GM21619 (cell line): ENCODE results near the gene GSN.
A peak's percentile ranks its signal among the peaks of the same experiment; 100 is the strongest.

Source experiments
- ATAC-seq: cut with Tn5 transposase; IDR thresholded peaks from one replicate; pipeline ENCODE4 v1.9.1; 2021; ENCODE audit not compliant: unreplicated experiment

The GSN gene

DNA sequence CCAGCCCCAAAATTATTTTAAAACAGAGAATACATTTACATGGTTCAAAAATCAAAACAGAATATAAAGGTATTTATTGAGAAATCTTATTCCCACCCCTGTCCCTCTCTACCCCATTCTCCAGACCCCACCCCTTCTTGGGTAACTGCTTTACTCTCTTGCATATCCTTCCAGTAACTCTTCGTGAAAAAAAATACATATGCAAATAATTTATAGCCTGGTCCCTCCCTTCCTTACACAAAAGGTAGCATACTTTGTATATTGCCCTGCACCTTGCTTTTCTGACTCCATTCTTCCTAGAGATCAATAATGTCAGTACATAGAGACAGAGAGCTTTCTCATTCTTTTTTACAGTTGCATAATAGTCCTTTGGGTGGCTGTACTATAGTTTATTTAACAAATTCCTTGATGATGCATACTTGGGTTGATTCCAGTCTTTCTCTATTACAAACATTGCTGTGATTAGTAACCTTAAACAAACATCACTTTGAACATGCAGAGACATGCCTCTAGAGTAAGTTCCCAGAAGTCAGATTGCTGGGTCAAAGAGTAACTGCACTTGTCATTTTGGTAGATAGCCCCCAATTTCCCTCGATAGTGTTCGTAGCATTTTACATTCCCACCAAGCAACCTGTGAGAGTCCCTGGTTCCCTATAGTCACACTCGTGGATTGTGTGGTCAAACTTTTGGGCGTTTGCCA is 54.2 kb downstream of the GSN start:
- ATAC-seq, result no peak

DNA sequence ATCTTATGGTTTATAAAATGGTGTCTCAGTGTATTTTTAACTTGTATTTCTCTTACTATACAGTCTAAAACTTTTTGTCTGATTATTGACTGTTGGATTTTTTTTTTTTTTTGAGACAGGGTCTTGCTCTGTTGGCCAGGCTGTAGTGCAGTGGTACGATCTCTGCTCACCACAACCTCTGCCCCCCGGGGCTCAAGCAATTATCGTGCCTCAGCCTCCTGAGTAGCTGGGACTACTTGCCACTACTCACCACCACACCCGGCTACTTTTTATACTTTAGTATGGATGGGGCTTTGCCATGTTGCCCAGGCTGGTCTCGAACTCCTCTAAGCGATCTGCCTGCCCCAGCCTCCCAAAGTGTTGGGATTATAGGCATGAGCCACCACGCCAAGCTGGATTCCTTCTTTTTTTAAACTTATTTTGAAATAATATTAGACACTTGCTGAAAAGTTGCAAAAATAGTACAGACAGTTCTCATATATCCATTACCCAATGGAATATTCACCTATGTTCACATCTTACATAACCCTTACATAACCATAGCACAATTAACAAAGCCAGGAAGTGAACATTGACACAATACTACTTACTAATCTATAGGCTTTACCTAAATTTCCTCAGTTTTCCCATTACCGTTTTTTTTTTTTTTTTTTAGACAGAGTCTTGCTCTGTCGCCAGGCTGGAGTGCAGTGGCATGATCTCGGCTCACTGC is 54.9 kb downstream of the GSN start:
- ATAC-seq, result no peak

DNA sequence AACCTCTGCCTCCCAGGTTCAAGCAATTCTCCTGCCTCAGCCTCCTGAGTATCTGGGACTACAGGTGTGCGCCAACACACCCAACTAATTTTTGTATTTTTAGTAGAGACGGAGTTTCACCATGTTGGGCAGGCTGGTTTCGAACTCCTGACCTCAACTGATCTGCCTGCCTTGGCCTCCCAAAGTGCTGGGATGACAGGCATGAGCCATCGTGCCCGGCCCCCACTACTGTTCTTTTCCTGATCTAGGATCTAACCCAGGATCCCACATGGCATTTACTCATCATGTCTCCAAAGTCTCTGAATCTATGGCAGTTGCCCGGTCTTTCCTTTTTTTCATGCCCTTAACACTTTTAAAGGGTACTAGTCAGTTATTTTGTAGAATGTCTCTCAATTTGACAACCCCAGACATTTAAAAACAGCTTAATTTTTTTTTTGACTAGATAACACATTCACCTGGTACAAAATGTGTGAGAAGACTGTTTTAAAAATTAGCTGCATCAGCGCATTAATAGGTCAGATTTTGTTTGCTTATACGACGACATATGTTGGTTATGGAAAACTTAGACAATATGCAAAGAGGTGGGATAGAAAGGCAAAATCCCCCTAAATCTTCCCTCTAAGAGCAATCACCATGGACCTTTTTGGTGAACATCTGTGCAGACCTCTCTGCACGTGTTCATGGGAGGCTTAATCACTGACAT is 55.6 kb downstream of the GSN start:
- no peak for ATAC-seq

DNA sequence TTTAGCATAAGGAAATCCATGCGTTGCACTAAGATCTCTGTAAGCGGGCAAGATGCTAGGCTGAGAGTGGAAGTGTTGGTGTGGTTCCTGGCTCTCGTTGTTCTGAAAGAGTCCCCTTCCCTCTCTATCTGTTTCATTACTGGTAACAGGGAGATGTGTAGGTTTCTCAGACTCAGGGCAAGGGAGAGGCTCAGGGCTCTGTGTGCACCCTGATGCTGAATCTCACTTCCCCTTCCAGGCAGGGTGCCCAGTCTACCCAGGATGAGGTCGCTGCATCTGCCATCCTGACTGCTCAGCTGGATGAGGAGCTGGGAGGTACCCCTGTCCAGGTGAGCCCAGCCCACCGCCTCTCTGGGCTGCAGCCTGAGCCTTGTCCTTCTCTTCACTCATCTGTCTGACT is 56.4 kb downstream of the GSN start:
- ATAC-seq, result no peak

DNA sequence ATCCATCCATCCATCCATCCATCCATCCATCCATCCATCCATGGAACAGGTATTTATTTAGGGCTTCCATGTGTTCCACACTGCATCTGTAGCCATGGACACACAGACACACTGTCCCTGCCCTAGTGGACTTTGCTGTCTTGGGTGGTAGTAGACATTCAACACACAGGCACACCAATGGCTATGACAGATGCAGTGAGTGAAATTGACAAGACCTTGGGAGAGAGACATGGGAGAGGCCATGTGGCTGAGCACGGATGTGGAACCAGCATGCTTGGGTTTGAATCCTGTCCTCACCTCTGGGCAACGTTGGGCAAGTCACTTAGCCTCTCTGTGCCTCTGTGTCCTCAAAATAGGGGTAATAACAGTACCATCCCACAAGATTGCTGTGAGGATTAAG is 56.8 kb downstream of the GSN start:
- no peak for ATAC-seq

DNA sequence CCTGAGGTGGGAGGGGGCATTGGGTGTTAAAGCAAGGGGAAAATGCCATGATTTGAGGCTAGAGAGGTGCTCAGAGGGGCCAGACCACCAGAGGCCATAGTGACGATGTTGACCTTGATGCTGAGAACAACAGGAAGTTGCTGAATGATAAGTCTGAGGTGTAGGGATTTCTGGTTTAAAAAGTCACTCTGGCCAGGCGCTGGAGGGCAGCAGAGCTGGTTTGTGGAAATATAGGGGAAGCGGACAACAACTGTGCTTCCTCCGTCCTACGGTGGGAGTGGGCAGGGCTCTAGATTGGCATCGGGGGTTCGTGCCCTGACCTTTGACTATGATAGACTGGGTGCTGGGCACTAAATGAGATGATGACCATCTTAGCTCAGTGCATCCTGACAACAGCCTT is 57.4 kb downstream of the GSN start:
- no peak for ATAC-seq

DNA sequence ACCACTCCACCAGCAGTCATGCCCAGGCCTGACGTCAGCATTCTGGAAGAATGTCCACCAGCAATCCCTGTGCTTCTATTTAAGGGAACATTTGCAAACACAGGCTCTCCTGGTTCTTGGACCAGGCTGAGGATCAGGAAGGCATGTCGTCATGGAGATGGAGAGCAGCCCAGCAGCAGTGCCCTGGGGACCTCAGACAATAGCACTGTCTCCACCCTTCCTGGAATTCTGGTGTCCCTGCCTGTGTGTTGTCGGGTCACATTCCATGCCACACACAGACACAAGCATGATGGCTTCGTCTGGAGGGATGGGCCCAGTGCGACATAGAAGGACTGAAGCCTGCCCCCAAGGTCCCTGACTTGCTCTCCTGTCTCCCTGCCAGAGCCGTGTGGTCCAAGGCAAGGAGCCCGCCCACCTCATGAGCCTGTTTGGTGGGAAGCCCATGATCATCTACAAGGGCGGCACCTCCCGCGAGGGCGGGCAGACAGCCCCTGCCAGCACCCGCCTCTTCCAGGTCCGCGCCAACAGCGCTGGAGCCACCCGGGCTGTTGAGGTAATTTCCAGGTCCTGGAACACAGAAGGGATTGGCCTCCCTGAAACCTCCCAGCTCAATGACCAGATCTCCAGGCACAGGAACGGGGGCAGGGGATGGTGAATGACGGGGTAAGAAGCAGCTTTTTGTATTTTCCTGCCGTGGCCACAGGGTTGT is 58.3 kb downstream of the GSN start:
- no peak for ATAC-seq

DNA sequence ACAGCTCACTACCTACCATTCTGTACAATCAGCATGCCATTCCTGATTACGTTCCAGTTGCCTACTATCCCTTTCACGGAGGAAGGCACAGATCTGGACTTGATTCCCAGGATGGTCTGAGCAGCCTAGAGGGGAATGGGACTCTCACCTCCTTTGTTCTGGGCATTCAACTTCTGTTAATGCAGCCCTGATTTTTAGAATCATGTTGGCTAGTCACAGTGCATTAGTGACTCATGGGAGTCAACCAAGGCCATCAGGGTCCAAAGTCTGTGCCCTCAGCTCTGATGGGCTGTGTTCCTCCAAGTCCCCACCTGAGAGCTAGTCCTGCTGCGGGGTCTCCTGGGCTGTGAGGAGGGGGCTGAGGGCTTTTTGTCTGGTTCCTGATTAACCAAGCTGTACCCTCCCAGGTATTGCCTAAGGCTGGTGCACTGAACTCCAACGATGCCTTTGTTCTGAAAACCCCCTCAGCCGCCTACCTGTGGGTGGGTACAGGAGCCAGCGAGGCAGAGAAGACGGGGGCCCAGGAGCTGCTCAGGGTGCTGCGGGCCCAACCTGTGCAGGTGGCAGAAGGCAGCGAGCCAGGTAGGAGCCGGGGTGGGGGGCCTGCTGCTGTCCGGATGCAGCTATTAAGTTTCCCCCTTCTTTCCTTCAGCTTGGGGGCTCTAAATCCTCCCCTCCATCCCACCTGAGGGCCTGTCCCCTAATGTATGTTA is 59.1 kb downstream of the GSN start:
- no peak for ATAC-seq

DNA sequence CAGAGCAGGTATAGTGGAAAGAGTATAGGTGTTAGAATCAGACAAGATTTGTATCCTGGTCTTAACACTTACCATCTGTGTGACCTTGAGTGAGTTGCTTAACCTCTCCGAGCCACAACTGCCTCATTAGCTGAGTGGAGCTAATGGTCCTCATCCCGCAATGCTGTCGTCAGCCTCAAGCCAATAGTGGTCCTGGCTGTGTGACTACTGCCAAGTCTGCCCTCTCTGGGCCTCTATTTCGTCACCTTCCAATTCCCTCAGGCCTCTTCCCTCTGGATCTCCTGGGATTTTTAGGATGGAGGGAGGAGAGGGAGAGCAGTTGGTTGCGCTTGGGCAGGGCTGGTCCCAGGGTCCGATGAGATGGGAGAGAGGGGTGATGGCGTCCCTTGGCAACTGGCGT is 60.5 kb downstream of the GSN start:
- ATAC-seq, result no peak

DNA sequence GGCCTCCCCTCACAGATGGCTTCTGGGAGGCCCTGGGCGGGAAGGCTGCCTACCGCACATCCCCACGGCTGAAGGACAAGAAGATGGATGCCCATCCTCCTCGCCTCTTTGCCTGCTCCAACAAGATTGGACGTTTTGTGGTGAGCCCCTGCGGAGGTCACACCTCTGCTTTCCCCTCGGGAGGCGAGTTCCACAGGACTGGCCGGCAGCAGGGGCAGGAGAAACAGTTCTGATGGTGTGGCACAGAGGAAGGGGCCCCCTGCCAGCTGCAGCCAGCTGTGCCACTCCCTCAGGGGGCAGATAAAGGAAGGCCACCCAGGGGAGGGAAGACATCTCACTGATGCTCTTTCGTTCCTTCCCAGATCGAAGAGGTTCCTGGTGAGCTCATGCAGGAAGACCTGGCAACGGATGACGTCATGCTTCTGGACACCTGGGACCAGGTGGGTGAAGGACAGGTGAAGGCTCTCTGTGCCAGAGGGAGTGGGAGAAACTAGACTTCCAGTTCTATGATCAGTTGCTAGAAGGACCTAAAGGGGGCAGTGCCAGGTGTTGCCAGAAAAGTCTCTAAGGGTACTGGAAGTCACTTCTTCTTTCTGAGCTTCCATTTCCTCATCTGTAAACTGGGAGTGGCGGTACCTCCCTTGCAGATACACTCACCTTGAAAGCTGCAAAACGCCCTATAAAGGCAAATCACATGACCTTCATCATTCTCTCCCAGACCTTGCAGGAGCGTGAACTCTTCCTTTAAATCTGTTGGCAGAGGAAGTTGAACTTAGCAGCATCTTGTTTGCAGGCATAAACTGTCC is 61.1 kb downstream of the GSN start:
- no peak for ATAC-seq

DNA sequence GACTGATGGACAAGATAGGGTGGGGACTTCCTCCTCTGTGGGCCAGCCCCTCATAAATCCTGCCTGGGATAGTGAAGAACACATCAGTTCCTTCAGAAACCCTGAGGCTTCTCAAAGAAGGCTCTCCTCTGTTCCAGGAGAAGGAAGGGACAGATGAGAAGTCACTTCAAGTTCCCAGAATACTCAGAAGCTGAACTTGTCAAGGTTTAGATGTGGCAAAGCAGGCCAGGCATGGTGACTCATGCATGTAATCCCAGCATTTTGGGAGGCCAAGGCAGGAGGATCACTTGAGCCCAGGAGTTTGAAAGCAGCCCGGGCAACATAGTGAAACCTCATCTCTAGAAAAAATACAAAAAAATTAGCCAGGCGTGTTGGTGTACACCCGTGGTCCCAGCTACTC is 63.6 kb downstream of the GSN start:
- ATAC-seq, result no peak

DNA sequence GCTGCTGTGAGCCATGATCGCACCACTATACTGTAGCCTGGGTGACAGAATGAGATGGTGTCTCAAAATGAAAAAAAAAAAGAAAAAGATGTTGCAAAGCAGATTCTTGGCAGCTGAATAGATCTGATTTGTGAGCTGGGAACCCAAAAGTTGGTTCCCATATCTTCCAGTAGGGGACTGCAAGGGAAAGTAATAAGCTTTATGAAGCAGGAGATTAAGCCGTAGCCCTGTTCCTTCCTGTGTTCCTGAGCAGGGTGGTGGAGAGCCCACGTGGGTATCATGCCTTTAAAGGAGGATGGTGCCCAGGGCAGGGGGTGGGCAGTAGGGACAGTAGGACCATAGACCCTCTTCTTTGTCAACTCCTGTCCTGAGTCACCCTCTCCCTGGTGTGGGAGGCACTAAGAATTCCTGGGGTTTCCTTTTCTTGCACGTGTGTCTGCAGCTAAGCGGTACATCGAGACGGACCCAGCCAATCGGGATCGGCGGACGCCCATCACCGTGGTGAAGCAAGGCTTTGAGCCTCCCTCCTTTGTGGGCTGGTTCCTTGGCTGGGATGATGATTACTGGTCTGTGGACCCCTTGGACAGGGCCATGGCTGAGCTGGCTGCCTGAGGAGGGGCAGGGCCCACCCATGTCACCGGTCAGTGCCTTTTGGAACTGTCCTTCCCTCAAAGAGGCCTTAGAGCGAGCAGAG is 64.2 kb downstream of the GSN start:
- ATAC-seq, result no peak

DNA sequence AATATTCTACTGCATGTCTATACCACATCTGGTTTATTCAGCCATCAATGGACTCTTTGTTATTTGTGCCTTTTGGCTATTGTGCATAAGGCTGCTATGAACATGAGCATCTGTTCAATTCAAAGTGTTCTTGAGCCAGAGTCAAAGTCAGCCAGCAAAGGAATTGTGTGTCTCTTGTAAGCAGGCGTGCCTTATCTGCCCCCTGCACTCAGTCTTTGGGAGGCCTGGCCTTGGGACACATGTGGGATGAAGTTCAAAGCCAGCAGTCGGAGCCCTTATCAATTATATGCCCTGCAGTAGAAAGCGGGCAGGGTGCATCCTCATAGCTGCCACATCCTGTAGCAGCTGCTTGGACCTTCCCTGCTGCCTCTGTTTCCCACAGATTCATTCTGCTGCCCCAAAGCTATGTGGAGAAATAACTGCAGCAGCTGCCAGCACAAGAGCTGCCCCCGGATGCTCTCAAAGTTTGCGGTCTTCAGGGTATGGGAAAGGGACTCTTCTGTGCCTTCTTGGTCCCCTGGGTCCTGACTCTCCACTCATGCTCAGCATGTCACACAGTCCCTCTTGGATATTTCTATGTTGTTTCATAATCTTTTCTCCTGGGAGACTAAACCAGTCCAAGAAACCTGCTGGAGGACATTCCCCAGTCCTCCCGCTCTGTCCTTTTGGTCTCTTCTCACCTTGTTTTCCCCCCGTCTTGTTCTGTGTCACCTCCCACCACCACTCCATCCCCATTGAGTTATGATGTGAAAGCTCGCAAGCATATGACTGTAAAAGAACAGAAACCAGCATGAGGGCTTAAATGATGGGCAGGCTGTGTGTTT is 66.2 kb downstream of the GSN start:
- ATAC-seq, result no peak

DNA sequence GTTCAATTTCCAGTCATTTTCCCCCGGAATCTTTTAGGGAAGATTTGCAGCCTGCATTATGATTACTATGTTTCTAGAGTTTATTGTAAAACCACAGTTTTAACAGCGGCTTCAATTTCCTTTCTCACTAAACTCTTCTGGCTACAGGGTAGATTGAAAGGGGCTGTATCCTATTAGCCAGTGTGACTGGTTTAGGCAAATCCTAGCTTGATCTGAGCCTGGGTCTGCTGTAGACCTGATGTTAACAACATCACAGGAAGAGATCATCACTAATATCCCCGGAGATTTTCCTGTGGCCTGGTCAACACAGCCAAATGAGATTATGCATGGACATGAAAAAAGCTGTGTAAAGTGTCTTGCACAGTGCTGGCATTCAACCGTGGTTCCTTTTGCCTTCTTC is 68.7 kb downstream of the GSN start:
- no peak for ATAC-seq

DNA sequence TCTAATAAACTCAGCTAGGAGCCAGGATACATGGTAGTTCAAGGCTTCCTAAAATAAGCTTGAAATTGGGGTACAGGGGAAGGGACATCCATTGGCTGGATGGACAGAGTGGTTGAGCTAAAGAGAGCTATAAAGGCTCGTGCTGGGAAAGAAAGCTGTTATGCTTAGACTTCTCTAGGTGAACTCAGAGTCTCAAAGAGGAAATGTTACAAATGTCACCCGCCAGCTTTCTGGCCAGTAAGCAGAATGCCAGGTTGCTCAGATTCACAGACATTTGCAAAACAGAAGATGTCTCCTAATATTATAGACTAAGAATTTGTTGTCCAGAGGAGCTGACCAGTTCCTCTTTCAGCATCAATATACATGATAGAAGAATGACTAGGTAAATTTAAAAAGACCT is 71.5 kb downstream of the GSN start:
- ATAC-seq, result no peak

DNA sequence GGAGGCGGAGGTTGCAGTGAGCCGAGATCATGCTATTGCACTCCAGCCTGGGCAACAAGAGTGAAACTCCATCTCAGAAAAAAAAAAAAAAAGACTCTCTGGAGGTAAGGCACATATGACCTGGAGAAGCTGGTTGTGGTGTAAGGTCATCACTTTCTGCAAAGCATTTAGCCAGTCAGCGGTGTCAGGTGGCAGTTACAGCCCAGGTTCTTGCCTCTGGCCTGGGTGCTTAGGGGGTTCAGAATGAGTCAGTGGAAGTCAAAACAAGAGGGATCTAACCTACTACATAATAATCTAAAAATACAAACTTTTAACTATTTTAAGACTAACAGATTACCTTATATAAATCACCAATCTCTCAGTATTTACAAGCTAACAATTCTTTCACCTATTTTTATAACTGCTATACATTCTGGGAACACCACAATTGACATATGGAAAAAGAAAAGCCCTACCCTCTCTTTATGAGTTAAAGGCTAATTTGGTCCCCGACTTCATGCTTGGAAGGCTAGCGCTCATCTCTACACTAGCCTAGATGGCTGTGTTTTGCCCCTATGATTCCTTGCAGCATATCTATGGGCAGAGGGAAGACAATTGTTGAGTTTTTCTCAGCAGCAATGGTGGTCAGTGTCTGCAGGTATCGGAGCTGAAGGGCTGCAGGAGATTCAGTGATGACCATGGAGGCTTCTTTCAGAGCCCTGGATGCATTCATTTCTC is 72.9 kb downstream of the GSN start:
- peak; percentile 84 for ATAC-seq

DNA sequence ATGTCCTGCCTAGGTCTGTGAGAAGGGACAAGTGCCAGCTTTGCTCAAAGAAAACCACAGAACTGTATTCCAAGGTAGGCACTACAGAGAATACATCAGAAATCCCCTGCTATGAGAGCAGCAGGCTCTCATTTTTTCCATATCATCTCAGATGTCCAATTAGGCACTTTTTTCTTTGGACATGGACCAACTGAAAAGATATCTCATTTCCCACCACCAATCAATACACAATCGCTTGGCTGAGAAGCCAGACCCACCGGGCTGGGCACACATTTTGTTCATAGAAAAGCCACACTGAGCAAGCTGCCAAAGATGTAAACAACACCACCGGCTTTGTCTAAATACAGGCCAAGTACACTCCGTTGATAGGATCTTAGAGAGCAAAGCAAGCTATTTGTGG is 76.2 kb downstream of the GSN start:
- no peak for ATAC-seq

DNA sequence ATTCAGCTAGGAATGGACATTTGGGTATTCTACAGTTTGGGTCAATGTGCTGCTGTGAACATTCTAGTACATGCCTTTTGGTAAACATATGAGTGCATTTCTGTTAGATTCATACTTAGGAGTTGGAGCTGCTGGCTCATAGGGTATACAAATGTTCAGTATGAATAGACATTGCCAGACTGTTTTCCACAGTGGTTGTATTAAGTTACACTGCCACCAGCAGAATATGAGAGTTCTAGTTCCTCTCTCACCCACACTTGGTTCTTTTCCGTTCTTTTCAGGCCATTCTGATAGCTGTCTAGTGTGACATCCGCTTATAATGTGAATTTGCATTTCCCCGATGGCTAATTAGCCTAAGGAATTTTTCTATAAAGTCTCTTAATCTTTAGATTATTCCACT is 77.1 kb downstream of the GSN start:
- no peak for ATAC-seq
